NCI-H2107 treated with DMSO at 0.1 percent for 48 hours (cell line): Measurements from ENCODE around the gene LSM7.

Experiments
- DNase-seq: peaks from one replicate; lab custom pipeline; 2025; ENCODE audit not compliant: unreplicated experiment; lab: John Stamatoyannopoulos, UW

LSM7 gene

GRCh38 chr19:2305452-2306280 is 22.7 kb downstream of the LSM7 start:
- no peak for DNase-seq

GRCh38 chr19:2303211-2303798 is 25.1 kb downstream of the LSM7 start:
- no peak for DNase-seq

- DNase-seq: no peak
These were observed 25.8 kb downstream of the LSM7 start for GRCh38 chr19:2302319-2303210.

- no peak for DNase-seq
These were observed 27.9 kb downstream of the LSM7 start for GRCh38 chr19:2300533-2300932.

GRCh38 chr19:2296141-2296540 is 32.2 kb downstream of the LSM7 start:
- DNase-seq: no peak

GRCh38 chr19:2294687-2295335 is 33.6 kb downstream of the LSM7 start:
- DNase-seq: no peak

- DNase-seq: no peak
These were observed 37.1 kb downstream of the LSM7 start for GRCh38 chr19:2291185-2291751.

- no peak for DNase-seq
These were observed 37.8 kb downstream of the LSM7 start for GRCh38 chr19:2290441-2291184.

- DNase-seq: no peak
These were observed 38.5 kb downstream of the LSM7 start for GRCh38 chr19:2289714-2290435.

GRCh38 chr19:2288818-2289713 is 39.3 kb downstream of the LSM7 start:
- DNase-seq: no peak

GRCh38 chr19:2288338-2288817 is 40.0 kb downstream of the LSM7 start:
- peak; percentile 17 for DNase-seq

GRCh38 chr19:2287585-2288337 is 40.6 kb downstream of the LSM7 start:
- DNase-seq: no peak

- DNase-seq: no peak
These were observed 41.8 kb downstream of the LSM7 start for GRCh38 chr19:2286402-2287140.

- no peak for DNase-seq
These were observed 44.4 kb downstream of the LSM7 start for GRCh38 chr19:2283835-2284507.

- no peak for DNase-seq
These were observed 45.5 kb downstream of the LSM7 start for GRCh38 chr19:2282862-2283237.

GRCh38 chr19:2282062-2282861 is 46.1 kb downstream of the LSM7 start, which contains the start of gene PEAK3:
PEAK3 (minus strand) TSS chr19:2282175; CDS start chr19:2280931, 1,244 bp downstream.
- DNase-seq: no peak
